ENCODE data around the gene NFIX. TPM values are rescaled to one million over a fixed set of nuclear protein-coding genes. Genes with fewer than 3 reads are reported as not detected.

Gene NFIX
- total RNA-seq, 2 donors from 2014 or later = 0.75 to 0.86 TPM

DNA sequence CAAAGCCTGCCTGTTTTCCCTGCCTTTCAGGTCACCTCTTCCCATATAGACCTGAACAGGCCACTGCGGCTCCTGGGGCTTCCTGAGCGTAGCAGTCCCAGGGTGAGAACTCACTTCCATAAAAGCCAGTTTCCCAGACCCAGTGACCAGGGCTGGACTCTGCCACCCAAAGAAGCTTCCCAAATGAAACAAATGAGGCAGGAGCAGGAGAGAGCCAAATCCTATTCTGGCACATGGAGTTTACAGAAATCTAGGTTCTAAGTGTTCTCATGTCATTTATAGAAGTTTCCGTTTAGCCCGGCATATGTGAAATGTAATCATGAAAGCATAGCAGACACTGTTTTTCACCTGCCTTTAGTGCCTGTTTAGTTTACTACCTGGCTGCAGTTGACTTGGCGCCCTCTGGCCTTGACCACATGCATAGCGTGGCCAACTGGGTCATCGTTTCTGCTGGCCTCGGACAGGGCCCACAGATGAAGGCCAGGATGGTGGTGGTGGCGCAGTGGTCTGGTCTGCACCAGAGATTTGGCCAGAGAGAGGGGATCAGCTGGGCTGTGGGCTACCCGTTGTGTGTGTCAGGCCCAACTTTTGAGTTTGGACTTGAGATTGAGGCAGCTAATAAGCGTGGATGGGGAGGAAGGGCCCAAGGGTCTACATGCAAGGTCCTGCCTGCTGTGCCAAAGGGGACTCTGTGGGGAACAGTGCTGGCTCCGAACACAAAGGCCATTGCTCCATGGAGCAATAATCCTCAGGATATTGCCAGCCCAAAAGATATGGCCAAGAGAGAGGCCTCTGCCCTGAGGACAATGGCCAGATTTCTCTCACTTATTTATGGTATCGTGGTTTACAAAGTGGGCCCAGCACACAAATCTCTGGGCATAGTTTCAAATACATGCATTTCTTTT is 43.3 kb downstream of the NFIX start:
- ATAC-seq (no peak), DNase-seq (no peak)
- no peak overlapping the region for H3K4me3 Mint-ChIP-seq
- H3K4me1 Mint-ChIP-seq = peaks cover 3% of the 10 kb centered on the region
- H3K36me3 Mint-ChIP-seq (ENCODE audit: low read depth) = no peaks in the 10 kb centered on the region
- peaks cover 33% of the 10 kb centered on the region for H3K27me3 Mint-ChIP-seq
- H3K9me3 ChIP-seq (ENCODE audit: control insufficient read depth, low read length, poor library complexity, severe bottlenecking) = no peaks in the 10 kb centered on the region
- no peak overlapping the region for H3K27ac Mint-ChIP-seq

DNA sequence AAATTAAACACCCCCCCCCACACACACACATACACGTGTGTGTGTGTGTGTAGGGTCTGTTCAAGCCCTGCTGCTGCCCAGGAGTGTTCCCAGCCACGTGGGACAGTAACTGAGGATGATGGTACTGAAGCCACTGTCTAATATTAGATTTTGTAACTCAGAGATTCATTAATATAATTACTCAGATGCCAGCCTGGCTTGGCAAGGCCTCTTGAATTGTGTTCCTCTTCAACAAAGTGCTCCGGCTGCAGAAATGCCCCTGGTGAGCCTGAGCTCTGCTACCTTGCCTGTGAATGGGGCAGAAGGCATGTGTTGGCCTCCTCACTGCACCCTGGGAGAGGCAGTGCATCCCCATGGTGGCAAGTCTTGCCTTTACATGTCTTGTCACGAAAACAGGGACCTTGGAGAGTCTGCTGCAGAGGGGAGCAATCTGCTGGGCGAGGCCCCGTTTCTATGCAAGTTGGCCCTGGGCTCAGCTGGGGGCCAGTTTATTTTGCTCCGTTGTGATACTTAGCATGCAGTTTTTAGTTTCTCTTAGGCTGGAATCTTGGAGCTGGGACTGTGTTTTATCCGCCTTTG is 44.0 kb downstream of the NFIX start:
- Mint-ChIP-seq H3K27ac (no peak overlapping the region), H3K4me3 (no peak overlapping the region), H3K27me3 (peaks cover 37% of the 10 kb centered on the region), H3K36me3 (ENCODE audit: low read depth) (no peaks in the 10 kb centered on the region), H3K4me1 (peaks cover 2% of the 10 kb centered on the region)
- DNase-seq (no peak), ATAC-seq (no peak)
- H3K9me3 ChIP-seq (ENCODE audit: control insufficient read depth, low read length, poor library complexity, severe bottlenecking) = no peaks in the 10 kb centered on the region

DNA sequence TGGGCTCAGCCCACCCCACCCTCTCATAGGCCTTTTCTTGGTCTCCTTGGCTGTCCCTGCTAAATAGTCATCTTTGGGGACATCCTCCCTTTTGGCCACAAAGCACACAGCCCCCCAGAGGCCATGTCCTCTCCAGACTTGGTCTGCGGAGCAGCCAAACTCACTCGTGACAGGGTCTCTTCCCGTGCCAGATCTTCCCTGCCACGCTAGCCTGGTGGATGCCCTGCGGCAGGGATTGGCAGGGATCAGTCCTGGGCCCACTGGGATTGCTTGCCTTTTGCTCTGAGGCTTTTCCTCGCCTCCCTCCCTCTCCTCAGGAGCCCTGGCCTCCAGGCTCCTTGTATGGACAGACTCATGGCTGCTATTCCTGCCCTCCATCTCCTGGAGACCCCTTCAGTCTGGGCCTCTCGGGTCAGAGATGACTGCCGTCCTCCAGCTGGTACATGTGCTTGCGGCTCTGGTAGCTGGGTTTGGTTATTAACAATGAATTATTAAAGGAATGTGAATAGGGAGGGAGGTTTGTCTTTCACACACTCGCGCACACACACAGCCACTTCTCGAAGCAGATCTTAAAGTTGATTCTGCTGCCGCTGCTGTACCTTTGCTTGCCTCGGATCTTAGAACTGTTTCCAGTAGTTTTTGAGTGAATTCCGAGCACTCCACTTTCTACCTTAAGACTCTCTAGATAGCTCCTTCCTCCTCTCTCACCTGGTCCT is 45.1 kb downstream of the NFIX start:
- H3K36me3 Mint-ChIP-seq (ENCODE audit: low read depth) = no peaks in the 10 kb centered on the region

DNA sequence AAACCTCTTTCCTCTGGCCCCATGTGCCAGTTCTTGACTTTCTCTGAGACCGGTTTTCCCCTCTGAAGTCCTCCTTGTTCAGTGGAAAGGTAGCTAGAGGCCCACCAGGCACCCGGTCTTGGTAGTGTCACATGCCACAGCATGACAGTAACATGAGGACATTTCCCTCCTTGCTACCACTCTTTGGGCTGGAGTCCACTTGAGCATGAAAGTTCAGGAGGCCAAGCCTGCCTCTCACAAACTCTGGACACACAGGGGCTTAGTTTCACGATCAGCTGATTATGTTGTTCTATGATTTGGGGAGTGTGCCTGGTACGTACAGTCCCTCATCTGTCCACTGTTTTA is 45.6 kb downstream of the NFIX start:
- Mint-ChIP-seq H3K27me3 (peaks cover 36% of the 10 kb centered on the region), H3K4me3 (no peak overlapping the region), H3K4me1 (peaks cover 2% of the 10 kb centered on the region), H3K27ac (no peak overlapping the region), H3K36me3 (ENCODE audit: low read depth) (no peaks in the 10 kb centered on the region)
- H3K9me3 ChIP-seq (ENCODE audit: control insufficient read depth, low read length, poor library complexity, severe bottlenecking) = no peaks in the 10 kb centered on the region
- DNase-seq (no peak), ATAC-seq (no peak)

More for the DNA sequence above, 45.1 kb downstream of the NFIX start:
- H3K4me1 Mint-ChIP-seq = peaks cover 2% of the 10 kb centered on the region
- DNase-seq = no peak
- H3K4me3 Mint-ChIP-seq = no peak overlapping the region
- H3K27ac Mint-ChIP-seq = no peak overlapping the region
- ATAC-seq = no peak
- H3K27me3 Mint-ChIP-seq = peaks cover 40% of the 10 kb centered on the region
- no peaks in the 10 kb centered on the region for H3K9me3 ChIP-seq (ENCODE audit: control insufficient read depth, low read length, poor library complexity, severe bottlenecking)

DNA sequence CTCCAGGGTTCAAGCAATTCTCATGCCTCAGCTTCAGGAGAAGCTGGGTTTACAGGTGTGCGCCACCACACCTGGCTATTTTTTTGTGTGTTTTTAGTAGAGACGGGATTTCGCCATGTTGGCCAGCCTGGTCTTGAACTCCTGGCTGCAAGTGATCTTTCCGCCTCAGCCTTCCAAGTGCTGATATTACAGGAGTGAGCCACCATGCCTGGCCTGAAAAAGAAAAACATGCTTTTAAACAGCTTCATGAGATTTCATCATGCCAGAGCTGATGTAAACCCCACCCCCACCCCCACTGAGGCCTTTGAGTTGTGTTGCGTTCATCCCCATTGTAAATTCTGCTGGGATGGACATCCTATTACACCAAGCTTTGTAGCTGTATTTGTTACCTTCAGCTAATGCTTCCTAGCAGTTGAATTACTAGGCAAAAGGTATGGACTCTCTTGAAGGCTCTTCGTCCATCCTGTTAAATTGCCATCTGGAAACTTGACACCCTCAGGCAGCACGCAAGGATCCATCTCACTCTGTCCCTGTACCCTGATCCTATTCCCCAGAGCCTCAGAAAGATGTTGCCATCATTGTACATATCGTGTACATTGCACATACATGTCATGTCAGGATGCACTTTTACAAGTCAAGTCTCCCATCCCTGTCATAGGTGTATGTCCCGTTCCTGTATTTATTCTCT is 47.3 kb downstream of the NFIX start:
- no peak overlapping the region for H3K4me3 Mint-ChIP-seq
- peaks cover 2% of the 10 kb centered on the region for H3K4me1 Mint-ChIP-seq
- no peak for DNase-seq
- no peak overlapping the region for H3K27ac Mint-ChIP-seq
- no peaks in the 10 kb centered on the region for H3K36me3 Mint-ChIP-seq (ENCODE audit: low read depth)
- peaks cover 32% of the 10 kb centered on the region for H3K27me3 Mint-ChIP-seq
- no peaks in the 10 kb centered on the region for H3K9me3 ChIP-seq (ENCODE audit: control insufficient read depth, low read length, poor library complexity, severe bottlenecking)
- ATAC-seq = no peak

DNA sequence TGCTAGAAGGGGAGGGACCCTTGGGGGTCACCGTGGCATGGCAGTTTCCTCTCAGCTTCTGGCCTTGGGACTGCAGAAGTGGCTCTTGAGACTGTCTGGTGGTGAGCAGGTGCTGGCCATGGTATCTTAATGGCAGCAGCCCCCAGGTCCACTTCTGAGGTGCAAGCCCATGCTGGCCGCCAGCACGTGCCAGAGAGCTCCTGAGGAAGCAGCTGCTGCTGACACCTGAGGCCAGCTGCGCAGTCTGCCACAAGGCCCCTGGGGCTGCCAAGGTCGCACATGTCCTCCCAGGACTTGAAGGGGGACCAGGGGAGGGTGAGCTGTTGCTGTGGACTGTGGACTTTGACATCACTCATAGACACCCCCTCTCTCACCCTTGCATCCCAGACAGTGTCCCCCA is 48.0 kb downstream of the NFIX start:
- Mint-ChIP-seq H3K4me1 (peaks cover 3% of the 10 kb centered on the region), H3K36me3 (ENCODE audit: low read depth) (no peaks in the 10 kb centered on the region), H3K27me3 (peaks cover 37% of the 10 kb centered on the region), H3K27ac (no peak overlapping the region), H3K4me3 (no peak overlapping the region)
- no peak for DNase-seq
- H3K9me3 ChIP-seq (ENCODE audit: control insufficient read depth, low read length, poor library complexity, severe bottlenecking) = no peaks in the 10 kb centered on the region
- no peak for ATAC-seq

GRCh38 chr19:13044231-13044836 is 49.1 kb downstream of the NFIX start:
- ATAC-seq = no peak
- H3K27me3 Mint-ChIP-seq = peaks cover 38% of the 10 kb centered on the region
- no peaks in the 10 kb centered on the region for H3K9me3 ChIP-seq (ENCODE audit: control insufficient read depth, low read length, poor library complexity, severe bottlenecking)
- DNase-seq = no peak
- peaks cover 3% of the 10 kb centered on the region for H3K4me1 Mint-ChIP-seq
- H3K27ac Mint-ChIP-seq = peak overlapping the region; percentile 79
- H3K36me3 Mint-ChIP-seq (ENCODE audit: low read depth) = no peaks in the 10 kb centered on the region
- H3K4me3 Mint-ChIP-seq = no peak overlapping the region

DNA sequence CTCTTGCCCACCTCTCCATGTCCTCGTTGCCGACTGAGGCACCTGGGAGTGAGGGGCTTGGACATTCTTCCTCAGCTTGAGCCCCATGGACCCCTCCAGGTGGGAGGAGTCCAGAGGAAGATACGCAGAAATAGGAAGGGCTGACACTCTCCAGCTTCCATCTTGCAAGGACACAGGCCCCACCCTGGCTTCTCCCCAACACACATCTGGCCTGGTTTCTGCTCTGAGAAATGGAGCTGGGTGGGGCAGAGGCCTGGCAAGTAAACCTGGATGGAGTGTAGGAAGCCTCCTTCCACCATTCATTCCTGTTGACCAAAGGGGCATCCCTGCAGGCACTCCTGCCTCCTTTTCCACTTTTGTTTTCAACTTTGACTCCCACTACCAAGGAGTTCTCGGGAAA is 50.5 kb downstream of the NFIX start:
- Mint-ChIP-seq H3K27ac (no peak overlapping the region), H3K27me3 (peaks cover 41% of the 10 kb centered on the region), H3K4me3 (no peak overlapping the region), H3K4me1 (peaks cover 3% of the 10 kb centered on the region), H3K36me3 (ENCODE audit: low read depth) (no peaks in the 10 kb centered on the region)
- no peak for DNase-seq
- H3K9me3 ChIP-seq (ENCODE audit: control insufficient read depth, low read length, poor library complexity, severe bottlenecking) = no peaks in the 10 kb centered on the region
- ATAC-seq = no peak

GRCh38 chr19:13047374-13047773 is 52.1 kb downstream of the NFIX start:
- Mint-ChIP-seq H3K27ac (no peak overlapping the region), H3K4me1 (peaks cover 9% of the 10 kb centered on the region), H3K36me3 (ENCODE audit: low read depth) (peaks cover 2% of the 10 kb centered on the region)

GRCh38 chr19:13050274-13050673 is 55.0 kb downstream of the NFIX start:
- no peaks in the 10 kb centered on the region for H3K9me3 ChIP-seq (ENCODE audit: control insufficient read depth, low read length, poor library complexity, severe bottlenecking)
- Mint-ChIP-seq H3K27ac (no peak overlapping the region), H3K4me3 (no peak overlapping the region), H3K4me1 (peaks cover 8% of the 10 kb centered on the region), H3K27me3 (peaks cover 55% of the 10 kb centered on the region), H3K36me3 (ENCODE audit: low read depth) (peaks cover 2% of the 10 kb centered on the region)
- ATAC-seq (no peak), DNase-seq (no peak)

More at GRCh38 chr19:13047374-13047773, 52.1 kb downstream of the NFIX start:
- Mint-ChIP-seq H3K4me3 (no peak overlapping the region), H3K27me3 (peaks cover 55% of the 10 kb centered on the region)
- H3K9me3 ChIP-seq (ENCODE audit: control insufficient read depth, low read length, poor library complexity, severe bottlenecking) = no peaks in the 10 kb centered on the region
- ATAC-seq (no peak), DNase-seq (no peak)

DNA sequence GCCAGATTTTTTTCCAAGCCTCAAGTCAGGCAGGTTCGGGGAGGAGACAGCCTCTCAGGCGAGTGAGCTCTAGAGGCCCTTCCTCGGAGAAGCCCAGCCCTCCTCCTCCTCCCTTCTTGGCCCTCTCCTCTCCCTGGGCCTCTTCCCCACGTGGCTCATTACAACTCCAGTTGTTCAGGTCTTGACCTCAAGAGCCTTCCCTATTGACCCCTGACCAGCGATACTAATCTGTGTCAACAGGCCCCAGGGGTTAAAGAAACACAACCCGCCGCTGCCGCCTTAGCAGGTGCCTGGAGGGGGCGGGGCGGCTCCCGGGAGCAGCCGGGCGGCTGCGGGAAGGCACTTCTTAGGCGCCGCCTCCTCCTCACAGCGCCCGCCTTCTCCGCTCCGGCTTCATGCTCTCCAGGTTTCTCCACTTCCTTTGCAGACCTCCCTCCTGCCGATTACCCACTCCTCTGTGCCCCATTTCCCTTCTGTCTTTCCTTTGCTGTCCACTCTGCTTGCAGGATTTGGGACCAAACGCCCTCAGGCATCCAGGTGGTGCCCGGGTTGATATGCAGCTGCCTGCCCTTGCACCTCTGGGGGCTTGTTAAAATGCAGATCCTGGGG is 56.4 kb downstream of the NFIX start:
- no peak for ATAC-seq
- Mint-ChIP-seq H3K36me3 (ENCODE audit: low read depth) (peaks cover 2% of the 10 kb centered on the region), H3K4me3 (peak overlapping the region; percentile 53), H3K4me1 (peaks cover 8% of the 10 kb centered on the region), H3K27ac (no peak overlapping the region), H3K27me3 (peaks cover 54% of the 10 kb centered on the region)
- no peaks in the 10 kb centered on the region for H3K9me3 ChIP-seq (ENCODE audit: control insufficient read depth, low read length, poor library complexity, severe bottlenecking)
- no peak for DNase-seq

- Mint-ChIP-seq H3K4me1 (peaks cover 8% of the 10 kb centered on the region), H3K36me3 (ENCODE audit: low read depth) (peaks cover 2% of the 10 kb centered on the region), H3K4me3 (no peak overlapping the region), H3K27me3 (peaks cover 47% of the 10 kb centered on the region), H3K27ac (no peak overlapping the region)
- no peaks in the 10 kb centered on the region for H3K9me3 ChIP-seq (ENCODE audit: control insufficient read depth, low read length, poor library complexity, severe bottlenecking)
- no peak for DNase-seq
- ATAC-seq = no peak
These were observed 57.3 kb downstream of the NFIX start for GRCh38 chr19:13052447-13053175.
